SJSA1 (cell line): ENCODE data around the gene ITPKA. TPM values are rescaled to one million over a fixed set of nuclear protein-coding genes. Genes with fewer than 3 reads are reported as not detected.
"Not testable (repeated sequence)": the region's sequence is repeated elsewhere in the genome, so short reads cannot be mapped to it uniquely, and the experiment has no call there.

Source experiments
- DNase-seq, 2 experiments: peaks; one replicate each; pipeline ENCODE4 v3.0.0-alpha.2; 2015 to 2020; ENCODE audit warnings: low spot score in 2 of 2, low read depth in 1 of 2
- H3K27ac ChIP-seq: fragments of 250-450 bp; sonication (Bioruptor Pico); 2 replicates; pipeline ENCODE4 v1.5.1; 2020; ENCODE audit warnings: mild to moderate bottlenecking, moderate library complexity
- H3K27me3 ChIP-seq: fragments of 250-450 bp; sonication (Bioruptor Pico); replicated peaks from 2 replicates; pipeline ENCODE4 v1.5.1; 2020; ENCODE audit warnings: mild to moderate bottlenecking, moderate library complexity
- H3K36me3 ChIP-seq: fragments of 250-450 bp; sonication (Bioruptor Pico); 2 replicates; pipeline ENCODE4 v1.5.1; 2020; ENCODE audit warnings: mild to moderate bottlenecking
- H3K4me1 ChIP-seq: fragments of 250-450 bp; sonication (Bioruptor Pico); replicated peaks from 2 replicates; pipeline ENCODE4 v1.6.1; 2021; ENCODE audit warnings: mild to moderate bottlenecking
- H3K4me3 ChIP-seq: fragments of 250-450 bp; sonication (Bioruptor Pico); 2 replicates; pipeline ENCODE4 v1.5.1; 2020; ENCODE audit warnings: mild to moderate bottlenecking
- H3K9me3 ChIP-seq: fragments of 250-450 bp; sonication (Bioruptor Pico); replicated peaks from 2 replicates; pipeline ENCODE4 v1.5.1; 2020; ENCODE audit warnings: mild to moderate bottlenecking
- total RNA-seq: library from RNA; depleted of rRNA; stranded (reverse); fragments of >200 nt; shearing (Covaris generic); gene quantifications from 2 replicates; pipeline ENCODE4 v1.2.3, GENCODE V29; 2014; rRNA removed

ITPKA gene
- 4.4 and 5.7 TPM in 2 replicates for total RNA-seq

GRCh38 chr15:41493205-41493901 is at the start of gene ITPKA:
Gene ITPKA (plus strand): TSS chr15:41493874. CDS start chr15:41493928, 54 bp downstream.
- Histone ChIP-seq H3K27ac (peak within 1 kb of the TSS; percentile 37; the same call in 1 of the 2 replicates), H3K36me3 (no peaks in the 10 kb centered on the region), H3K9me3 (no peaks in the 10 kb centered on the region; the same call in 1 of the 2 replicates), H3K4me3 (peak within 1 kb of the TSS; percentile 52), H3K27me3 (no peaks in the 10 kb centered on the region; the same call in 1 of the 2 replicates), H3K4me1 (peaks cover 41% of the 10 kb centered on the region)
- DNase-seq = peak; percentile 79 to 83

- H3K9me3 ChIP-seq = no peaks in the 10 kb centered on the region
- no peak overlapping the region for H3K4me3 ChIP-seq
- peaks cover 27% of the 10 kb centered on the region for H3K36me3 ChIP-seq
- H3K27ac ChIP-seq = no peak overlapping the region
- no peak for DNase-seq
- no peaks in the 10 kb centered on the region for H3K27me3 ChIP-seq
- no peaks in the 10 kb centered on the region for H3K4me1 ChIP-seq
Observed at GRCh38 chr15:41445399-41445798, 48.3 kb upstream of the ITPKA start.

DNA sequence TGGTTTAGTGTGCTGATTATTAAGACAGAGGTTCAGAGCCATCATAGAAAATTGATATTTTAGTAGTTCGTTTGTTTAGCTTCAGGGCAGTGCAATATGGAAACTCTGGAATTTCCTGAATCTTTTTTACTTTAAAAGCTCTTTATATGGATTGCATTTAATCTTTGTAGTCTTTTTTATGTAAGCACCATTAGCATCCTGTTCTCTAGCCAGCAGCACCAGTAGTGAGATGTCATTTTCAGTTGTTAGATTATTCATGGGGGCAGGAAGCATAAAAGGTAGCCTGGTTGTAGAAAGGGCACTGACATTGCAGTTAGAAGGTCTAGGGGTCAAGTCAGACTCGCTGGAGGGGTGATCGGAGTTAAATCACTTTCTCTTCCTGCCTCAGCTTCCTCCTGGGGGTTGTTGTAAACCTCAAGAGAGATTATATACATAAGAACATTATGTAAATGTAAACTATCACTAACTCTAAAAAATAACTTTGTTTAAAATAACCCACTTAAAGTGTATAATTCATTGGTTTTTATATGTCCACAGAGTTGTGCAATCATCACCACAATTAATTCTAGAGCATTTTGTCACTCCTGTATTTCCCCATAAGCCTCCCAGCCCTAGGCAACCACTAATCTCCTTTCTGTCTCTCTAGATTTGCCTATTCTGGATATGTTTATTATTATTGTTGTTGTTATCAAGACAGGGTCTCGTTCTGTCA is 31.4 kb upstream of the ITPKA start:
- Histone ChIP-seq H3K4me3 (no peak overlapping the region), H3K36me3 (peaks cover 67% of the 10 kb centered on the region), H3K9me3 (no peaks in the 10 kb centered on the region), H3K4me1 (no peaks in the 10 kb centered on the region), H3K27ac (no peak overlapping the region), H3K27me3 (no peaks in the 10 kb centered on the region)
- no peak for DNase-seq

- Histone ChIP-seq H3K4me3 (no peak overlapping the region), H3K36me3 (peaks cover 67% of the 10 kb centered on the region), H3K9me3 (no peaks in the 10 kb centered on the region), H3K27ac (no peak overlapping the region), H3K27me3 (no peaks in the 10 kb centered on the region), H3K4me1 (no peaks in the 10 kb centered on the region)
- DNase-seq = no peak
Observed at GRCh38 chr15:41464889-41465580, 28.6 kb upstream of the ITPKA start.

DNA sequence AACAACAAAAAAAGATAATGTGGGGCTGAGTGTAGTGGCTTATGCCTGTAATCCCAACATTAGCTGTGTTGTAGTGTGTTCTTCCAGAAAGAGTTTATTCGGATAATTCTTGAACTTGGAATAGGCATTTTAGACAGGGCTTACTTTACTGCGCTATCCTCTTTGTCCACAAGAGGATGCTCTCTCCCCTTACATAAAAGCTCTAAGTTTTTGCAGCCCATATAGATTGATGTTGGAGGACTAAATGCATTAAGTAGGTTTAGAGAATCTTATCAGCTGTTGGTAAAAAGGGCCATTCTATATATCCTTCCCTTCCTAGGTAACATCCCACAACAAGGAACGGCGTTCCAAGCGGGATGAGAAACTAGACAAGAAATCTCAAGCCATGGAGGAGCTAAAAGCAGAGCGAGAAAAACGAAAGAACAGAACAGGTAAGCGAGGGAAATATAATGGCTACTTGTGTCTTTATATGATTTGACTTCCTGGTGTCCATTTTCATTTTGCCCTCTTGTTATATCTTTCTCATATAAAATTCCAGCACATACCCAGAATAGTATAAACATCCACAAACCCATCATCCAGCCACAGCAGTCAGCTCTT is 27.8 kb upstream of the ITPKA start:
- DNase-seq = peak in 1 of 2 experiments; percentile 42
- H3K36me3 ChIP-seq = peaks cover 69% of the 10 kb centered on the region
- H3K9me3 ChIP-seq = no peaks in the 10 kb centered on the region
- no peak overlapping the region for H3K27ac ChIP-seq
- H3K4me3 ChIP-seq = no peak overlapping the region
- H3K4me1 ChIP-seq = no peaks in the 10 kb centered on the region
- H3K27me3 ChIP-seq = no peaks in the 10 kb centered on the region

- Histone ChIP-seq H3K27ac (no peak overlapping the region), H3K4me3 (no peak overlapping the region), H3K27me3 (no peaks in the 10 kb centered on the region), H3K36me3 (peaks cover 73% of the 10 kb centered on the region), H3K9me3 (no peaks in the 10 kb centered on the region), H3K4me1 (no peaks in the 10 kb centered on the region)
- no peak for DNase-seq
Observed at GRCh38 chr15:41466711-41467110, 27.0 kb upstream of the ITPKA start.

GRCh38 chr15:41469644-41470043 is 24.0 kb upstream of the ITPKA start:
- DNase-seq, H3K27ac ChIP-seq: not testable (repeated sequence)
- H3K36me3 ChIP-seq = peaks cover 83% of the 10 kb centered on the region

GRCh38 chr15:41473418-41473817 is 20.3 kb upstream of the ITPKA start:
- Histone ChIP-seq H3K9me3 (no peaks in the 10 kb centered on the region), H3K4me1 (peaks cover 11% of the 10 kb centered on the region), H3K36me3 (peaks cover 89% of the 10 kb centered on the region), H3K27ac (no peak overlapping the region), H3K4me3 (no peak overlapping the region), H3K27me3 (no peaks in the 10 kb centered on the region)
- no peak for DNase-seq

More at GRCh38 chr15:41469644-41470043, 24.0 kb upstream of the ITPKA start:
- H3K4me3 ChIP-seq, H3K4me1 ChIP-seq, H3K9me3 ChIP-seq, H3K27me3 ChIP-seq: not testable (repeated sequence)

DNA sequence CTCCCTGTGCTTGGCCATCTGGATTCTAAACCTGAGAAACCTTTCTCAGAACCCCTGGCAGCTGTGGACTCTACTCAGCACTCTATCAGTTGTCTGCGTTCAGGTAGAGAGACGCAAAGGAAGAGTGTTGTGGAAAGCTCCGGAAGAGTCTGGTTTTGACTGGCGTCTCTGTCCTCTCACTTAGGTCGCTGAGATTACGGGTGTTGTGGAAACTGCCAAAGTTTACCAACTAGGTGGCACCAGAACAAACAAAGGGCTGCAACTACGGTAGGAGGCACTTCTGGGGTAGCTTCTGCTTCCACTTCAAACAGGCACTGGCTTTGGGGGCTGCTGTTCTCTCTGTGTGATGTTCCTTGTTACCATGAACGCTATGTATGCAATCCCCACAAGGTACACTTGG is 19.2 kb upstream of the ITPKA start:
- Histone ChIP-seq H3K36me3 (peaks cover 91% of the 10 kb centered on the region), H3K27ac (no peak overlapping the region), H3K27me3 (no peaks in the 10 kb centered on the region), H3K4me3 (no peak overlapping the region), H3K4me1 (peaks cover 11% of the 10 kb centered on the region), H3K9me3 (no peaks in the 10 kb centered on the region)
- no peak for DNase-seq

DNA sequence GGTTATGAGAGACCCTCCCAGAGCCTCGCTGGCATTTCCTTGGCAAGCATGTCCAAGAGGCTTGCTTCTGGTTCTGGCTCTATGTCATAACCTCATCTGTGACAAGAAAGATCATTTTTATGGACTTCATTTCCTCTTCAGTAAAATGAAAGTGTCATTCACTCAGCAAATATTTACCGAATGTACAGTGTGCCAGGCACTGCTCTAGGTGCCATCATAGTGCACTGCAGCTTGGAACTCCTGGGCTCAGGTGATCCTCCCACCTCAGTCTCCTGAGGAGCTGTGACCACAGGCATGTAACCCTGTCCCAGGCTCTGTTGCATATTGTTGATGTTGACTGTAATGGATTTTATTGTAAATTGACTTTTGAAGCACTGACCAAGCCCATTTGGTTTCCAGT is 18.7 kb upstream of the ITPKA start:
- Histone ChIP-seq H3K36me3 (peaks cover 91% of the 10 kb centered on the region), H3K4me1 (peaks cover 11% of the 10 kb centered on the region), H3K9me3 (no peaks in the 10 kb centered on the region), H3K27ac (no peak overlapping the region), H3K4me3 (no peak overlapping the region), H3K27me3 (no peaks in the 10 kb centered on the region)
- DNase-seq = no peak

DNA sequence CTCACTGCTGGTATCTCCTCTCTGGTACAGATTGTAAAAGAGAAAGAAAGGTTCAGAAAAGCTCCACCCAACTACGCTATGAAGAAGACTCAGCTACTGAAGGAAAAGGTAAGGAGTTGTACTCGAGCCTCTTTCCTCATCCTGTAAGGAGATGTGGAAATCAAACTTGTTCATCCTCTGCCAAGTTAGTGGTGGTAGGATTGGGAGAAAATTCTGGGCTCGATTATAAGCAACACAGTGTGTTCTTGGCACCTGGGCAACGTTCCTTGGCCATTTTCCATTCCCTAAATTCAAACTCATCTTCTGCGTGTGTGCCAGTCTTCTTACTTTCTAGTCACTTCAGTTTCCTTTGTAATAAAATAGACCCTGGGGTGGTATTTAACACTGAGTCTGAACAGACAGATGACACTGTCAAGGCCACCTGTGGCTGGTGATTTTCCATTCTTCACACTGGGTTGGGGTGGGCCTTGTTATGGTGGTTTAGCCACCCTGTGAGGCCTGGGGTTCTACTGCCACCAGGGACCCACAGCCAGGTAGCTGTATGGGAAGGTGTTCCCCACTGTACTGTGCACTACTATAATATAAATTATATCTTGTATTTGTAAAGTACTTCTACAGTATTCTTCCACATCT is 17.1 kb upstream of the ITPKA start:
- DNase-seq = no peak

DNA sequence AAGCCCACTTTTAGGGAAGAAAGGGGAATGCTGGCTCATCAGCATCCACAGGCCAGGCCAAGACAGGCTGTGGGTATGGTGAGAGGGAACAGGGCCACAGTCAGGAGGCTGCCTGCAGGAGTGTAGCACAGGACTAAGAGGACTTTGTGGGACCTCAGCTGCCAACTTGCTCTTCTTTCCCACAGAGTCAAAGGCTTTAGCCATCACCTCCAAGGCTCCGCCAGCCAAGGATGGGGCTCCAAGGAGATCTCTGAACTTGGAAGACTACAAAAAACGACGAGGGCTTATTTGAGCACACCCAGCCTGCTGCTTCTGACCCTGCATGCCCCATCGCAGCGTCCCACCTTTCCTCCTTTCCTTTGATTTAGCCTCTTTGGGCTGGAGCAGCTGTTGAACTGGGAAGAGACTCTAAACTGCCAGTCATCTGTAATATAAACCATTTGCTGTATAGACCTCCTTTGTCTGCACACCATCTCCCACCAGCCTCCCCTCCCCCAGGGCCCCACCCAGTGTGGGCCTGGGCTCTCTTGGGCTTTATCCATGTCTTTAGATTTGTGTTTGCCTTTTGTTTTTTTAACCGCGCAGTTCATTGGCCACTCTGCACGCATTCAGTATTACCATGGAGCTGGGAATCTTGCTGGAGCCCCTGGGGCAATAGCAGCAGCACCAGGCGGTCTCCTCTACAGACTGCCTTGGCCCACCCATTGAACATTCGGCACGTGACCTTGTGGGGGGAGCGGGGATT is 13.1 kb upstream of the ITPKA start:
- Histone ChIP-seq H3K4me1 (peaks cover 11% of the 10 kb centered on the region), H3K9me3 (no peaks in the 10 kb centered on the region), H3K27me3 (no peaks in the 10 kb centered on the region), H3K36me3 (peaks cover 68% of the 10 kb centered on the region), H3K27ac (no peak overlapping the region), H3K4me3 (no peak overlapping the region)
- DNase-seq = no peak

More for the DNA sequence above, 17.1 kb upstream of the ITPKA start:
- Histone ChIP-seq H3K4me3 (no peak overlapping the region), H3K9me3 (no peaks in the 10 kb centered on the region), H3K27ac (peak overlapping the region; percentile 80), H3K27me3 (no peaks in the 10 kb centered on the region), H3K4me1 (peaks cover 11% of the 10 kb centered on the region), H3K36me3 (peaks cover 94% of the 10 kb centered on the region)
